Measurements from ENCODE around the gene NOL11. TPM values are rescaled to one million over a fixed set of nuclear protein-coding genes. Genes with fewer than 3 reads are reported as not detected.

The NOL11 gene
- total RNA-seq, 2 experiments from 2014 or later: 74.3 to 76.0 TPM

Other genes starting within 250 kb of the NOL11 start
- gene BPTF, start 107.6 kb downstream of the NOL11 start, total RNA-seq: 10 to 100 TPM; 80.1 to 84.4 TPM

Data from activated CD8-positive, alpha-beta T cell treated with anti-CD3 and anti-CD28 coated beads for 36 hours (primary cell).